GM23338 (cell line): ENCODE results near the gene KIAA1328. TPM values are rescaled to one million over a fixed set of nuclear protein-coding genes. Genes with fewer than 3 reads are reported as not detected.

Experiments used
- ATAC-seq: fragments of 200-7000 bp; cut with Tn5 transposase; 3 replicates; pipeline ENCODE4 v1.9.1; 2020
- DNase-seq: peaks from one replicate; pipeline ENCODE4 v3.0.0-alpha.2; 2015; ENCODE audit warnings: low spot score
- H2AFZ ChIP-seq: fragments of 200-600 bp; sonication (generic); 2 replicates; pipeline ENCODE4 v1.8.0; 2016; ENCODE audit warnings: antibody characterized with exemption, mild to moderate bottlenecking, moderate library complexity
- H3F3A ChIP-seq: fragments of 200-600 bp; sonication (generic); replicated peaks from 2 replicates; pipeline ENCODE4 v1.8.0; 2017; ENCODE audit warnings: antibody characterized with exemption, mixed run types, low read depth
- H3K27ac ChIP-seq: fragments of 200-600 bp; sonication (generic); 2 replicates; pipeline ENCODE4 v1.6.1; 2016; ENCODE audit warnings: low read depth
- H3K27me3 ChIP-seq: fragments of 200-600 bp; sonication (generic); 2 replicates; pipeline ENCODE4 v1.8.0; 2016; ENCODE audit warnings: mild to moderate bottlenecking, mixed run types, moderate library complexity; ENCODE audit not compliant: insufficient read depth
- H3K36me3 ChIP-seq: fragments of 200-600 bp; sonication (generic); 2 replicates; pipeline ENCODE4 v1.8.0; 2016; ENCODE audit warnings: mild to moderate bottlenecking; ENCODE audit not compliant: insufficient read depth
- H3K4me1 ChIP-seq: fragments of 200-600 bp; sonication (generic); 2 replicates; pipeline ENCODE4 v1.8.0; 2016; ENCODE audit warnings: mild to moderate bottlenecking, moderate library complexity; ENCODE audit not compliant: insufficient read depth
- H3K4me2 ChIP-seq: fragments of 200-600 bp; sonication (generic); 2 replicates; pipeline ENCODE4 v1.7.1; 2017; ENCODE audit warnings: mixed run types
- H3K4me3 ChIP-seq: fragments of 200-600 bp; sonication (generic); 2 replicates; pipeline ENCODE4 v1.6.1; 2016; ENCODE audit warnings: mixed run types
- H3K79me2 ChIP-seq: fragments of 200-600 bp; sonication (generic); replicated peaks from 2 replicates; pipeline ENCODE4 v1.8.0; 2017; ENCODE audit warnings: mild to moderate bottlenecking; ENCODE audit not compliant: insufficient read depth
- H3K9me2 ChIP-seq: fragments of 200-600 bp; sonication (generic); 2 replicates; pipeline ENCODE4 v1.8.0; 2017; ENCODE audit not compliant: insufficient read depth
- H4K20me1 ChIP-seq: fragments of 200-600 bp; sonication (generic); replicated peaks from 2 replicates; pipeline ENCODE4 v1.8.0; 2017; ENCODE audit warnings: mild to moderate bottlenecking; ENCODE audit not compliant: insufficient read depth
- H3K27ac Mint-ChIP-seq: 2 replicates; pipeline ENCODE4 v1.8.0; 2020; ENCODE audit warnings: inconsistent platforms, mild to moderate bottlenecking, moderate library complexity, mixed read lengths
- H3K27me3 Mint-ChIP-seq: 3 replicates; pipeline ENCODE4 v1.8.0; 2022; ENCODE audit warnings: low read depth, mild to moderate bottlenecking, moderate library complexity, mixed read lengths, inconsistent platforms; ENCODE audit not compliant: insufficient read depth, poor library complexity
- H3K36me3 Mint-ChIP-seq: 3 replicates; pipeline ENCODE4 v1.8.0; 2021; ENCODE audit warnings: low read depth, mild to moderate bottlenecking, inconsistent platforms, moderate library complexity, mixed read lengths
- H3K4me1 Mint-ChIP-seq: 3 replicates; pipeline ENCODE4 v1.8.0; 2020; ENCODE audit warnings: mild to moderate bottlenecking, inconsistent platforms, mixed read lengths
- H3K4me3 Mint-ChIP-seq: 3 replicates; pipeline ENCODE4 v1.8.0; 2021; ENCODE audit warnings: moderate library complexity, mild to moderate bottlenecking, inconsistent platforms, mixed read lengths
- H3K9me3 Mint-ChIP-seq: 3 replicates; pipeline ENCODE4 v1.8.0; 2020; ENCODE audit warnings: moderate library complexity, mild to moderate bottlenecking, inconsistent platforms, mixed read lengths
- EZH2 ChIP-seq: fragments of 200-600 bp; sonication (generic); IDR thresholded peaks from one replicate; pipeline ENCODE4 v1.8.0; 2017; ENCODE audit warnings: antibody characterized with exemption, mild to moderate bottlenecking, low read depth; ENCODE audit not compliant: unreplicated experiment
- JUNB ChIP-seq: IDR thresholded peaks from one replicate; pipeline ENCODE4 v1.6.1; 2016; ENCODE audit warnings: antibody characterized with exemption; ENCODE audit not compliant: unreplicated experiment
- NANOG ChIP-seq: IDR thresholded peaks from 2 replicates; pipeline ENCODE4 v1.6.1; 2016; ENCODE audit warnings: antibody characterized with exemption, borderline replicate concordance
- STAT1 ChIP-seq: IDR thresholded peaks from one replicate; pipeline ENCODE4 v1.6.1; 2016; ENCODE audit warnings: antibody characterized with exemption; ENCODE audit not compliant: unreplicated experiment
- ZNF114 ChIP-seq: fragments of 250-450 bp; sonication (Bioruptor Pico); IDR thresholded peaks from 2 replicates; pipeline ENCODE4 v1.5.0; 2020; ENCODE audit warnings: mild to moderate bottlenecking, moderate library complexity
- ZNF331 ChIP-seq: fragments of 250-450 bp; sonication (Bioruptor Pico); IDR thresholded peaks from 2 replicates; pipeline ENCODE4 v1.5.0; 2020; ENCODE audit warnings: low read depth, mild to moderate bottlenecking, moderate library complexity
- ZNF462 ChIP-seq: fragments of 250-450 bp; sonication (Bioruptor Pico); IDR thresholded peaks from 2 replicates; pipeline ENCODE4 v1.5.0; 2020; ENCODE audit warnings: mild to moderate bottlenecking, moderate library complexity
- polyA plus RNA-seq: library from polyadenylated mRNA; unstranded; fragments of >200 nt; fragmentation: Nextera tagmentation; extraction: Ambion mirVana; gene quantifications from 2 replicates; pipeline ENCODE4 v1.2.1, GENCODE V29; 2016
- total RNA-seq: library from RNA; depleted of rRNA; stranded (reverse); fragments of >200 nt; shearing (Covaris generic); gene quantifications from 2 replicates; pipeline ENCODE4 v1.2.3, GENCODE V29; 2014

KIAA1328 gene
- total and polyA plus RNA-seq, 2 experiments from 2014 or later: 5.2 to 8.4 TPM

- TF ChIP-seq ZNF462 (CRISPR knock-in tag): no peak
- TF ChIP-seq ZNF331 (CRISPR knock-in tag): no peak
- no peak for TF ChIP-seq EZH2
Observed at GRCh38 chr18:36848609-36849008, 19.7 kb downstream of the KIAA1328 start (continued).

- no peak for DNase-seq
- Mint-ChIP-seq H3K27me3 (peaks cover 1% of the 10 kb centered on the region), H3K9me3 (no peaks in the 10 kb centered on the region), H3K36me3 (peaks cover 3% of the 10 kb centered on the region; the same call in 1 of the 3 replicates), H3K27ac (no peak overlapping the region), H3K4me1 (no peaks in the 10 kb centered on the region), H3K4me3 (no peak overlapping the region)
- H2AFZ ChIP-seq: no peak overlapping the region
- H4K20me1 ChIP-seq: no peaks in the 10 kb centered on the region
- no peak for ATAC-seq
- H3K79me2 ChIP-seq: no peaks in the 10 kb centered on the region
- no peaks in the 10 kb centered on the region for H3K36me3 ChIP-seq
- no peaks in the 10 kb centered on the region for H3K4me1 ChIP-seq
- no peak overlapping the region for H3K4me3 ChIP-seq
- H3K9me2 ChIP-seq: no peaks in the 10 kb centered on the region
- H3K27ac ChIP-seq: no peak overlapping the region
- no peaks in the 10 kb centered on the region for H3F3A ChIP-seq
- H3K4me2 ChIP-seq: no peak overlapping the region
- H3K27me3 ChIP-seq: no peaks in the 10 kb centered on the region
- TF ChIP-seq ZNF462 (CRISPR knock-in tag): no peak
- TF ChIP-seq JUNB: no peak
- TF ChIP-seq NANOG: no peak
- TF ChIP-seq ZNF114: no peak
- no peak for TF ChIP-seq STAT1
Observed at GRCh38 chr18:36849288-36850006, 20.5 kb downstream of the KIAA1328 start.
